Measurements from ENCODE around the gene EFCAB5.

EFCAB5 gene

GRCh38 chr17:29909236-29910003, 32.0 kb upstream of the EFCAB5 start:
- no peak for DNase-seq (ENCODE audit: low read depth in 1 of 2, low spot score in 1 of 2)
- Histone ChIP-seq H3K4me3 (replicated peaks; ENCODE audit: insufficient read depth, low read length) (no peak overlapping the region), H3K27me3 (ENCODE audit: insufficient read depth, poor library complexity, severe bottlenecking) (no peaks in the 10 kb centered on the region), H3K27ac (replicated peaks) (no peak overlapping the region)
- no peak for TF ChIP-seq POLR2AphosphoS5 (IDR thresholded peaks at IDR 0.05; ENCODE audit: low read depth)
- TF ChIP-seq REST (IDR thresholded peaks at IDR 0.05; ENCODE audit: insufficient replicate concordance, low read depth), result no peak

GRCh38 chr17:29911641-29912177, 29.7 kb upstream of the EFCAB5 start:
- no peak for DNase-seq (ENCODE audit: low read depth in 1 of 2, low spot score in 1 of 2)
- no peak for TF ChIP-seq SPI1 (IDR thresholded peaks at IDR 0.05; ENCODE audit: borderline replicate concordance, low read depth)
- TF ChIP-seq CTCF (IDR thresholded peaks at IDR 0.05; ENCODE audit: insufficient read depth, low read length), result no peak
- no peak for TF ChIP-seq REST (IDR thresholded peaks at IDR 0.05; ENCODE audit: insufficient replicate concordance, low read depth)
- TF ChIP-seq POLR2AphosphoS5 (IDR thresholded peaks at IDR 0.05; ENCODE audit: low read depth), result no peak
- no peak for TF ChIP-seq GABPA (IDR thresholded peaks at IDR 0.05; ENCODE audit: low read depth)

GRCh38 chr17:29914819-29915537, 26.5 kb upstream of the EFCAB5 start:
- TF ChIP-seq POLR2AphosphoS5 (IDR thresholded peaks at IDR 0.05; ENCODE audit: low read depth), result no peak
- TF ChIP-seq SPI1 (IDR thresholded peaks at IDR 0.05; ENCODE audit: borderline replicate concordance, low read depth), result no peak
- TF ChIP-seq REST (IDR thresholded peaks at IDR 0.05; ENCODE audit: insufficient replicate concordance, low read depth), result no peak
- no peak for TF ChIP-seq GABPA (IDR thresholded peaks at IDR 0.05; ENCODE audit: low read depth)
- TF ChIP-seq CTCF (IDR thresholded peaks at IDR 0.05; ENCODE audit: insufficient read depth, low read length), result no peak
- Histone ChIP-seq H3K4me3 (replicated peaks; ENCODE audit: insufficient read depth, low read length) (no peak overlapping the region), H3K27me3 (ENCODE audit: insufficient read depth, poor library complexity, severe bottlenecking) (no peaks in the 10 kb centered on the region), H3K27ac (replicated peaks) (no peak overlapping the region)
- no peak for DNase-seq (ENCODE audit: low read depth in 1 of 2, low spot score in 1 of 2)

More at GRCh38 chr17:29911641-29912177, 29.7 kb upstream of the EFCAB5 start:
- H3K27me3 ChIP-seq (ENCODE audit: insufficient read depth, poor library complexity, severe bottlenecking), result no peaks in the 10 kb centered on the region
- H3K4me3 ChIP-seq (replicated peaks; ENCODE audit: insufficient read depth, low read length), result no peak overlapping the region
- no peak overlapping the region for H3K27ac ChIP-seq (replicated peaks)

Data from HL-60 (cell line).